H9 (cell line): ENCODE results near the gene SLITRK2. TPM values are rescaled to one million over a fixed set of nuclear protein-coding genes. Genes with fewer than 3 reads are reported as not detected.

Experiments used
- DNase-seq: peaks from one replicate; pipeline ENCODE4 v3.0.0-alpha.2; 2017
- H2AFZ ChIP-seq: one replicate; pipeline ENCODE4 v1.6.1; 2013; ENCODE audit warnings: mild to moderate bottlenecking, low read length, control low read depth, moderate library complexity
- H2AK5ac ChIP-seq: 2 replicates; pipeline ENCODE4 v1.6.1; 2013; ENCODE audit warnings: low read length, control low read depth, mixed read lengths; ENCODE audit not compliant: insufficient read length
- H2BK120ac ChIP-seq: one replicate; pipeline ENCODE4 v1.6.1; 2013; ENCODE audit warnings: low read depth, mild to moderate bottlenecking, low read length, control low read depth, inconsistent platforms; ENCODE audit not compliant: poor library complexity, severe bottlenecking
- H2BK12ac ChIP-seq: 2 replicates; pipeline ENCODE4 v1.6.1; 2013; ENCODE audit warnings: low read length, control low read depth, mixed read lengths, low read depth; ENCODE audit not compliant: insufficient read length
- H2BK15ac ChIP-seq: 2 replicates; pipeline ENCODE4 v1.6.1; 2013; ENCODE audit warnings: low read depth, low read length, control low read depth
- H2BK20ac ChIP-seq: one replicate; pipeline ENCODE4 v1.6.1; 2013; ENCODE audit warnings: low read depth, mild to moderate bottlenecking, low read length, control low read depth, inconsistent platforms; ENCODE audit not compliant: poor library complexity, severe bottlenecking
- H2BK5ac ChIP-seq: 2 replicates; pipeline ENCODE4 v1.6.1; 2013; ENCODE audit warnings: low read length, control low read depth, mixed read lengths; ENCODE audit not compliant: insufficient read length
- H3K14ac ChIP-seq: 2 replicates; pipeline ENCODE4 v1.6.1; 2013; ENCODE audit warnings: low read length, control low read depth; ENCODE audit not compliant: insufficient read depth
- H3K18ac ChIP-seq: 2 replicates; pipeline ENCODE4 v1.6.1; 2013; ENCODE audit warnings: low read depth, mild to moderate bottlenecking, mixed read lengths, low read length, control low read depth; ENCODE audit not compliant: insufficient read length
- H3K23ac ChIP-seq: 2 replicates; pipeline ENCODE4 v1.6.1; 2013; ENCODE audit warnings: low read length, control low read depth, mixed read lengths, low read depth; ENCODE audit not compliant: insufficient read length
- H3K23me2 ChIP-seq: 2 replicates; pipeline ENCODE4 v1.6.1; 2013; ENCODE audit warnings: low read depth, mild to moderate bottlenecking, mixed read lengths, low read length, control low read depth; ENCODE audit not compliant: insufficient read length, poor library complexity, severe bottlenecking
- H3K27ac ChIP-seq: 2 replicates; pipeline ENCODE4 v1.5.1; 2013; ENCODE audit warnings: low read length, control low read depth, mixed read lengths, low read depth; ENCODE audit not compliant: insufficient read length
- H3K27me3 ChIP-seq: 2 replicates; pipeline ENCODE4 v1.6.1; 2013; ENCODE audit warnings: low read length, control low read depth, inconsistent platforms; ENCODE audit not compliant: insufficient read depth
- H3K4ac ChIP-seq: 2 replicates; pipeline ENCODE4 v1.6.1; 2013; ENCODE audit warnings: low read depth, mild to moderate bottlenecking, control low read depth, inconsistent platforms, low read length, moderate library complexity
- H3K4me1 ChIP-seq: 2 replicates; pipeline ENCODE4 v1.6.1; 2013; ENCODE audit warnings: low read length, control low read depth, inconsistent platforms; ENCODE audit not compliant: insufficient read depth
- H3K4me2 ChIP-seq: 2 replicates; pipeline ENCODE4 v1.6.1; 2013; ENCODE audit warnings: low read length, control low read depth, mixed read lengths; ENCODE audit not compliant: insufficient read length, insufficient read depth
- H3K56ac ChIP-seq: 2 replicates; pipeline ENCODE4 v1.6.1; 2013; ENCODE audit warnings: low read depth, mild to moderate bottlenecking, mixed read lengths, low read length, control low read depth; ENCODE audit not compliant: insufficient read length
- H3K79me1 ChIP-seq: 2 replicates; pipeline ENCODE4 v1.6.1; 2013; ENCODE audit warnings: low read depth, mild to moderate bottlenecking, moderate library complexity, low read length, control low read depth, inconsistent platforms; ENCODE audit not compliant: insufficient read depth, poor library complexity, severe bottlenecking
- H3K79me2 ChIP-seq: 2 replicates; pipeline ENCODE4 v1.6.1; 2013; ENCODE audit warnings: low read length, control low read depth, inconsistent platforms; ENCODE audit not compliant: insufficient read depth
- H3K9ac ChIP-seq: 2 replicates; pipeline ENCODE4 v1.6.1; 2013; ENCODE audit warnings: low read length, control low read depth, mixed read lengths; ENCODE audit not compliant: insufficient read length; ENCODE audit errors: extremely low read depth
- H3K9me3 ChIP-seq: one replicate; pipeline ENCODE4 v1.6.1; 2013; ENCODE audit warnings: low read depth, low read length, inconsistent platforms; ENCODE audit not compliant: control insufficient read depth
- H3T11ph ChIP-seq: one replicate; pipeline ENCODE4 v1.6.1; 2013; ENCODE audit warnings: mild to moderate bottlenecking, low read length, control low read depth, inconsistent platforms
- H4K20me1 ChIP-seq: one replicate; pipeline ENCODE4 v1.6.1; 2013; ENCODE audit not compliant: control insufficient read depth, insufficient read length, insufficient read depth
- H4K5ac ChIP-seq: 2 replicates; pipeline ENCODE4 v1.6.1; 2013; ENCODE audit warnings: low read depth, mild to moderate bottlenecking, mixed read lengths, low read length, control low read depth; ENCODE audit not compliant: insufficient read length
- H4K8ac ChIP-seq: replicated peaks from 2 replicates; pipeline ENCODE4 v1.6.1; 2013; ENCODE audit warnings: low read length, control low read depth, mixed read lengths, low read depth; ENCODE audit not compliant: insufficient read length
- H4K91ac ChIP-seq: 2 replicates; pipeline ENCODE4 v1.6.1; 2013; ENCODE audit warnings: low read depth, mild to moderate bottlenecking, moderate library complexity, mixed read lengths, low read length, control low read depth; ENCODE audit not compliant: insufficient read length
- H3K27ac Mint-ChIP-seq, 3 experiments: 2 replicates in 2 of 3; 3 replicates in 1 of 3; pipeline ENCODE4 v1.8.0; 2020 to 2021; ENCODE audit warnings: mixed read lengths in 3 of 3, mild to moderate bottlenecking in 1 of 3, moderate library complexity in 1 of 3
- H3K27me3 Mint-ChIP-seq: 2 replicates; pipeline ENCODE4 v1.8.0; 2021; ENCODE audit warnings: low read depth, mild to moderate bottlenecking, moderate library complexity, mixed read lengths
- H3K36me3 Mint-ChIP-seq, 3 experiments: 2 replicates in 2 of 3; 3 replicates in 1 of 3; pipeline ENCODE4 v1.8.0; 2020 to 2021; ENCODE audit warnings: low read depth in 3 of 3, mixed read lengths in 3 of 3; ENCODE audit not compliant: insufficient read depth in 1 of 3
- H3K4me1 Mint-ChIP-seq, 2 experiments: 2 replicates each; pipeline ENCODE4 v1.8.0; 2020; ENCODE audit warnings: mixed read lengths in 2 of 2
- H3K4me3 Mint-ChIP-seq, 2 experiments: 2 replicates in 1 of 2; 3 replicates in 1 of 2; pipeline ENCODE4 v1.8.0; 2020 to 2021; ENCODE audit warnings: mild to moderate bottlenecking in 2 of 2, mixed read lengths in 2 of 2, moderate library complexity in 1 of 2
- H3K9me3 Mint-ChIP-seq, 2 experiments: 2 replicates in 1 of 2; 3 replicates in 1 of 2; pipeline ENCODE4 v1.8.0; 2020; ENCODE audit warnings: mild to moderate bottlenecking in 2 of 2, mixed read lengths in 2 of 2, moderate library complexity in 1 of 2
- CTCF ChIP-seq: fragments of 200-600 bp; sonication (generic); conservative IDR thresholded peaks from 3 replicates; pipeline ENCODE4 v1.8.0; 2021; ENCODE audit warnings: antibody characterized with exemption, mild to moderate bottlenecking
- WGBS: extraction: QIAGEN DNeasy Blood & Tissue Kit; methylation state at CpG from one replicate; pipeline ENCODE4 v1.1.7; 2013; ENCODE audit warnings: missing lambda C conversion rate, low lambda C conversion rate, mixed read lengths; ENCODE audit not compliant: insufficient read length; ENCODE audit errors: extremely low coverage; 5-methylcytosine and 5-hydroxymethylcytosine counted together
- total RNA-seq: library from RNA; stranded (reverse); gene quantifications from 2 replicates; pipeline ENCODE4 v1.2.1, GENCODE V29; 2021

Gene SLITRK2
- total RNA-seq, 1 experiment from 2014 or later = 0.09 TPM

DNA sequence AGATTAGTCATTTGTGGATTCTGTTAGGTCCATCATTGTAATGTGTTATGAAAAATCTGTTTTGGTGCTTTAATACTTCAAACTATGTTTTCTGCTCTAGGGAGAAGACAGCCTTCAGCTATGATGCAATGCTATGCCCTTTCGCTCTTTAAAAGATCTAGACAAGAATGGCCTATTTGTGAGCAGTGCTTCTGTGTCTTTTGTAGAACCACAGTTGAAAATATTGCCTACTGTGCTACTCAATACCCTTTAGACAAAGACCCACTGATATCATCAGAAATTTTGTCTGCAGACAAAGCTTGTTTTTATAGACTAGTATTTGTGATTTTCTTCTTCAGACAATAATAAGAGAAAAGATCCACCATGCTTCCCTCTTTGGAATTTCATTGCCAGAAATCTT lies 44.6 kb upstream of the SLITRK2 start:
- Histone ChIP-seq H2BK120ac (no peak overlapping the region), H3K23ac (no peak overlapping the region), H3T11ph (no peak overlapping the region), H4K20me1 (no peaks in the 10 kb centered on the region), H3K4me1 (no peaks in the 10 kb centered on the region), H2AFZ (no peak overlapping the region), H2BK12ac (no peak overlapping the region), H3K18ac (no peak overlapping the region), H4K91ac (no peak overlapping the region), H3K9ac (no peak overlapping the region), H2AK5ac (no peak overlapping the region), H3K4ac (no peak overlapping the region), H2BK15ac (no peak overlapping the region), H3K9me3 (peaks cover 16% of the 10 kb centered on the region), H3K56ac (no peak overlapping the region), H2BK20ac (no peak overlapping the region), H3K27me3 (no peaks in the 10 kb centered on the region), H3K4me2 (no peak overlapping the region), H3K79me1 (no peaks in the 10 kb centered on the region), H4K5ac (no peak overlapping the region), H3K14ac (no peak overlapping the region), H3K27ac (no peak overlapping the region), H4K8ac (no peak overlapping the region), H3K79me2 (no peaks in the 10 kb centered on the region), H2BK5ac (no peak overlapping the region), H3K23me2 (no peaks in the 10 kb centered on the region)
- Mint-ChIP-seq H3K4me1 (no peaks in the 10 kb centered on the region), H3K27me3 (peaks cover 3% of the 10 kb centered on the region), H3K4me3 (no peak overlapping the region), H3K9me3 (peaks cover 54 to 56% of the 10 kb centered on the region in 2 experiments), H3K27ac (no peak overlapping the region), H3K36me3 (peaks cover 0 to 3% (median 2%) of the 10 kb centered on the region in 3 experiments; a peak in 3 of 7 replicates)
- TF ChIP-seq CTCF = no peak
- DNase-seq = no peak
- WGBS = no CpG with 5 or more reads among the region's 1 CpG
